ENCODE measurements around the gene WASL.

- no peak for TF ChIP-seq CTCF (conservative IDR thresholded peaks at IDR 0.05; ENCODE audit: low read depth, low read length)
- no peak for TF ChIP-seq EZH2 (IDR thresholded peaks at IDR 0.05; ENCODE audit: borderline replicate concordance, low read depth, low read length, poor library complexity, severe bottlenecking)
Measured at GRCh38 chr7:123789817-123790216, 41.0 kb upstream of the WASL start.

All from A673 (cell line).